HG03342 (cell line): ENCODE results near the gene SEMA3D.

Experiments
- ATAC-seq: cut with Tn5 transposase; IDR thresholded peaks from one replicate; pipeline ENCODE4 v1.9.1; 2021; ENCODE audit warnings: mild to moderate bottlenecking, moderate library complexity; ENCODE audit not compliant: unreplicated experiment

Gene SEMA3D

DNA sequence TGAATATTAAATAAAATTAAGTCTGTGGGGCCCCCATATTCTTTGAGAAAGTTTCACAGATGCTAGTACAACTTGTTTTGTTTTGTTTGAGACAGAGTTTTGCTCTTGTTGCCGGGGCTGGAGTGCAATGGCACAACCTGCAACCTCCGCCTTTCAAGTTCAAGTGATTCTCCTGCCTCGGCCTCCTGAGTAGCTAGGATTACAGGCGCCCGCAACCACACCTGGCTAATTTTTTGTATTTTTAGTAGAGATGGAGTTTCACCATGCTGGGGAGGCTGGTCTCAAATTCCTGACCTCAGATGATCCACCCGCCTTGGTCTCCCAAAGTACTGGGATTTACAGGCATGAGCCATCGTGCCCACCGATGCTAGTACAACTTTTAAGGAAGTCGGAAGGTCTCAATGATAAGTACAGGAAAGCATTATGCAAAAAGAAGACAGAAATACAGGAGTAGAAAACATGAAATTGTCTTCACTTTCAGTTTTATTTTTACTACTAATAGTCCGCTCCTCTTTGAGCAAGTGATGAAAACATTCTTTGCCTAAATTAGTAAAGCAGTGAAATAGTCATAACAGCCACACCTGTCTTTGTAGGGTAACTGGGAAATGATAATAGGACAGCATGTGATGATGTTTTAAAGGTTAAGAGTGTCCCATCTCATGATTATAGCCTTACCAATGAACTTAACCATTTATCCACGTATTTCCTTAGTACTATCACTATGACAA, 147.5 kb downstream of the SEMA3D start:
- ATAC-seq, result peak; percentile 93

DNA sequence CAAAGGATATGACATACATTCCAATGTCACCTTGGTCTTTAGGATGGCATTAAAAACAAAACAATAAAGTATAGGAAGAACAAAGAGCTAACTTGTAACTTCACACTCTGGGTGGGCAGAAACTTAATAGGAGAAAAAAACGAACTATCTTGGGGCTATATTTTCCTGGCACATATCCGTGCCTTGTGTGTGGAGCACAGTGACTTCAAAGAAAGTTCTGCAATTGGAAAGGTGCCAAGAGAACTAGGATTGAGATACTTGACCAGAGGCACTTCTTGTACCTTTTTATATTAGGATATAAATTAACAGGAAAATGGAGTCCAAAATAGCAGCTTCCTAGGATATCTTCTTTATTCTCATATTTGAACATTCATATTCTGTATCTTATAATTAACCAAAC, 148.4 kb downstream of the SEMA3D start:
- ATAC-seq, result no peak

DNA sequence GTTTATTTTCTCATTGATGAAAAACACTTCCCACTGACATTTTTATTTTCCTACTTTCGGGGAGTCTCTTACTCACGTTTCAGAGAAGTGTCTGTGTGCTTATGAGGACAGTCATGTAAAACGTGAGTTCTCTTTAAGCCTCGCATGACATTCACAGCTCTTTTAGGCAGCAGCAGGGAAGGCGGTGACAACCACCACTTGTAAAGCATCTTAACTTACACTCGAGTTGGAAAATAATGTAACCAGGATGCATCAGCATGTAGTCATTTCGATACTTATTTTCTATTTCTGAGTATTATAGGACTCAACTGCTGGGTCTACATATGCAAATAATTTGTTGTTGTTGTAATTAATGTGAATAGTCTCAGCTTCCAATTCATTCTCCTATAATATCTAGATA, 153.6 kb downstream of the SEMA3D start:
- no peak for ATAC-seq

DNA sequence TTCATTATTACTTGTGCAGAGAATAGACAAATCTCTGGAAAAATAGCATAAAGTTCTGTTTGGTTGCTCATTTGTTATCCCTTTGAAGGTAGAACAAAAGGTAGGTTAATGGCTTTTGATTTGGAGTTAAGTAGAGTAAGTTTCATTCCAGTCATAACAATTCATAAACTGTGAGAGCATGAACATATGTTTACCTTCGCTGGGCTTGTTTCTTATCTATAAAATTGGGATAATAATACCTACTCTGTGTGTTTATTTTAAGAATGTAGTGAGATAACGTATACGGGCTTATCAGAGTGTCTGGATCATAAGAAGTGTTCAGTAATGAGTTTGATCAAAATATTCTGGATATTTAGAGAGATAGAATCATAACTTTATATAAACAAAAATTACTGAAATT, 155.4 kb downstream of the SEMA3D start:
- no peak for ATAC-seq

DNA sequence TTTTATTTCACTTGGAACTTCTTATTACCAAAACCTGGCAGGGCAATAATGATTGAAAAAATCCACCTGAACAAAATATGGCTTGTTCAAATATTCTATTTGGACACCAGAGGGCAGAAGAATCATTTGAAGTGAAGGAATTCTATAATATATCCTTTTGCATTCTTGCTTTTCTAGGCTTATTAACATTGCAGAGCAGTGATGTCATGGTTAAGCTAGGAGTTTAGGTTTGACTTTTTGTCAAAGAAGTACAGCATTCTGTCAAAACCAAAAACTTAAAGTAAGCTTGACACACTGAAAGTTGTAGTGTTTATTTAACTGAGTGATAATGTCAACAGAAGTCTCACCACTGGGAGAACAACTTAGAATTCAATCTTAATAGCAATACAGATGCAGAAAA, 156.0 kb downstream of the SEMA3D start:
- peak; percentile 68 for ATAC-seq

DNA sequence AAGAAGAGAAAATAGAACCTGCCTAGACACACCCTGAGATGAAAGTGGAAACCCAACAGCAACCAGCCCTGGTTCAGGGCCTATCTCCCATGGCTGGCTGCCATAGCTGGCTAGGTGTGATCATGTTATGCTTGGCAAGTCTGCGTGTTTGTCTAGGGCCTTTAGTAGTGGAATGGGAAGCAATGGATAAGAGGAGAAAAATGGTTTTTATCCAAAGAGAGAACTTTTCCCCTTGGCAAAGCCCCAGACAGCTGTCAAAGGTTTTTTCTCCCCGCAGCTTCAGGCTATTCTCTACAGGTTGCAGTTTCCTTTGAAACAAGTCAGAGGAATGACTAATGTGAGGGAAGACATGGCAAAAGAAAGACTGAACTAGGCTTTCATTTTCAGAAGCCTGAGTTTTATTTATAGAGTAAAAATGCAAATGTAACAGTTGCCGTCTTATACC, 161.5 kb downstream of the SEMA3D start:
- peak; percentile 77 for ATAC-seq

DNA sequence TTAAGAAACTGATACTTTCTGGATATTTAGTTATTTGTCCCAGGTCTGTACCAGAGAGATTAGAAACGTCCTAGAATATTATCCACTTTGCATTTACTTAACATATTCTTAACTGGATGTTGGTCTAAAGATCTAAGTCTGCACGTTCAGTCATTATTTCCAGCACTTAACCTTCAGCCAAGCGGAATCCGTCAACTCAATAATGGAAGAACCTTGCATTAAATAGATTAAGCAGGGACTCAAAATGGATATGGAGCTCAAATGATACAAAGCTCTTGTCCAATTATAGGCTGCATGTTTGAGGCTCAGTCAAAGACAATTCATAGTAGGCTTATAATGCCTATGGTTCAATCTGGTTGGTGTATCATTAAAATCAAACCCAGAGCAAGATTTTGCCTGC, 162.9 kb downstream of the SEMA3D start:
- no peak for ATAC-seq

DNA sequence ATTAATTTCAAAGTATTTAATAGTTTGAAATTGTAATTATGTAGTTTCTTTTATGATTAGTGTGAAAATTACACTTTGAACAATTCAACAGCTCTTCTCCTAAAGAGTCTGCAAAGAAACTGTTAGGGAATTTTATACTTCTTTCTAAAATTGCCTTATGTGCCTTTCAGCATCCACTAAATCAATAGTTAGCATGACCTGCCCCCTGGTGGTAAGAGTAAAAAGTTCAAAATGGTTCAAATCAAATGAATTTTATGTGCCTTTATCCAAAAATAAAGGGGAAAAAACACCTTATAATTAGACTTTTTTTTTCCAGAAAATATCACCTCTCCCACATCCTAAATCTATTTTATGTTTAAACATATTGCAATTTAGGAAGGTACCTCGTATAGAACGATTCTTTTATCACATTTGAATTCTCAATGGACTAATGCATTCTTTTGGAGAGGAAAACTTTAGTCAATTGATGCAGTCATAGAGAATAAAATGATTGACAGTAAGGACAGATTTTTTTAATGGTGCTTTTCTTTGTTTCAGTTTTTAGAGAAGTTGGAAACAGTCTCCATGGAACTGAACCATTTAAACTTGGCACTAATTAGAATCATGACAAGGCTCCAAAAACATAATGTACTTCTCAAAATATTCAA, 163.7 kb downstream of the SEMA3D start:
- no peak for ATAC-seq

DNA sequence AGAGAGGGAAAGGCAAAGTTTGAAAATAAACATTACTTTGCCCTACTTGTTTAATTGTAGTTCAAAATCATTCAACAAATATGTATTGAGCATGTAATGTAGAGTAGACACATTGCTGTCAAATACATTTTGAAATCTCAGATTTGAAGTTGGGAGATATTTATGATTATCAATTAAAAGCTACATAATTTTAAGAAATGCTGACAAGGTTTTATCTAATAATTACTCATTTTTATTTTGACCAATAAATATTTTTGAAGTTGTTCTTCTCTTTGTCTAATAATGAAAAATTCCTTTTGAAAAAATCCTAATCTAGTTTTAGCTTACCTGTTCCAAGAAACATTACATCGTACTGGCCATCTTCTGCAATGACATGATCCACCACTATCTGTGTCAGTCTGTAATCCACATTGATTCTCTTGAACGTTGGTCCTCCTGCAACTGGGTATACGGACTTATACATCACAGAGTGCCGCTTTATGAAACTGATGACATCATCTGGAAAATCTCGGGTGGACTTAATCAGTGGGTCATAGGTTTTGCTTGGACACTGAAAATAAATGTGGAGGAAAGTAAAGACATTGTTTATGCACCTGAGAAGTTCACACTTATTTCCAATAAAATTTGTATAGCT, 164.7 kb downstream of the SEMA3D start:
- ATAC-seq, result no peak

DNA sequence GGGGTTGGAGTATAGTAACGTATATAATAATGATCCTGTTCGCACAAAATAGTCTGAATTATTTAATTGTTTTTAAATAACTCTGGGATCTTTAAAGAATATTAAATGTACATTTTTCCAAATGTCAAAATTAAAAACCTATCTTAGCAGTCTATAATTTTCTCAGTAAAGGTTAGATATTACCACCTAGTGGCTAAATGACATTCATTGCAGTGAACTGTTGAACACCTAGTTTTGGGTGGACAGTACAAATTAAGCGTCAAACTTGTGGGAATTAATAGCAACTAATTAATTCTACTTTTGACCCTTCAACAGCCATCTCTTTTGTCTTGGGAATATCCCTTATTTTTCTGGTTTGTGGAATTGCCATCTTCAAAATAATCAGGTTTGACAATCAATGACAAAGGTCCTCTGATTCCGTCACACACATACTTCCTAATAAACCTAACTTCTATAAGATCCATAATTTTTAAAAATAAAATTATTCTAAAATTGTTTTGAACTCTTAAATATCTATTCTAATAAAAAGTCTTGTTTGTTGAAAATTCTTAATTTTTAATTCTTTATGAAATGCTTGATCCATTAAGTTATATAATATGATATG, 165.7 kb downstream of the SEMA3D start:
- ATAC-seq, result no peak

DNA sequence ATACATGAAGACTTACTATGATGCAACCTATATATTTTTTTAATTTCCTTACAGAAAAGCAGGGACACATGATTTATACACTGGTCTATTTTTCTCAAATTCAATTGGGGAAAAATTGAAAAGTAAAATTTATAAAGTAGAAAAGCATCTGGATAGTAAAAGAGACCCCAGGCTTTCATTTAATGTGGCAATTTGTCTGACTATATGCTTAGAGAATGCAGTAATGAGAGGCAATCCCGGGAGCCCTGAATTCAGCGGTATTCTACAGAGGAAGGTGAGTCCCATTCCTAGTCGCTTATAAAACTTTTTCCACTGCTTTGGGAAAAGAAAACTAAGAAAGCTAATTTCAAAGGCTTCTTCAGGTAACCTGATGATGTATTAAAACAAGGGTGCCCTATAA, 167.1 kb downstream of the SEMA3D start:
- ATAC-seq, result no peak

DNA sequence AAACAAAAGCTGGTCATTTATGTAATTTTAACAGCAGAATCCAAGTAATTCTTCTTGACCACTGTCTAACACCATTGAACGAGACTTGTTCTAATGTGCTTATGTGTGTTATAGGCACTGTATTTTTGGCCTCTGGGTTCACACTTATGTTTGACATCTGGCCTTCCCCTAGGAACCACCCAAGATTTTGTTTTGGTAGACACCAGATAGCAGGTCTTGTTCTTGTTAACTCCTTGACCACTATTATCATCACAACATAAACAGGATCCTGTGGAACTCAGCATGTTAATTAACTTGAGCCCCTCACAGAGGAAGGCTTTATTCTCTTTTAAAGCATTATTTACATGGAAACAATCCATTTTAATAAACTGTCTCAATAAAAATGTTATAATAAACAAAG, 167.7 kb downstream of the SEMA3D start:
- ATAC-seq, result no peak

DNA sequence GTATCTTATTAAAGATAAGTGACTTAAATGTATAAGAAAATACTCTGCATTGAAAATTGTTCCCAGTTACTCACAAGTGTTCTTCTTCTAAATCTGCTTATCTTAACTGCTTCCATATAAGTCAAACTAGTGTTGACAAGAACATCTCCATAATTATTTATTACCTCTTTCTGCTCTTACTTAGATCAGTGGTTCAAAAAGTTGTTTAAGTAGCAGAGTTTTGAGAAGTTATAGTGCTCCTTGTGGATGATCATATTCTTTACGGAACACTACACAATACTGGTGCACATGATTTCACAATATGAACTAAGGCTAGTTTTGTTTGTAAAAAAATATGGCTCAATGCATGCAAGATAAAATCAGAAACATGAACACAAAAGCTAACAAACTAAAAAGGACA, 168.4 kb downstream of the SEMA3D start:
- ATAC-seq, result no peak

DNA sequence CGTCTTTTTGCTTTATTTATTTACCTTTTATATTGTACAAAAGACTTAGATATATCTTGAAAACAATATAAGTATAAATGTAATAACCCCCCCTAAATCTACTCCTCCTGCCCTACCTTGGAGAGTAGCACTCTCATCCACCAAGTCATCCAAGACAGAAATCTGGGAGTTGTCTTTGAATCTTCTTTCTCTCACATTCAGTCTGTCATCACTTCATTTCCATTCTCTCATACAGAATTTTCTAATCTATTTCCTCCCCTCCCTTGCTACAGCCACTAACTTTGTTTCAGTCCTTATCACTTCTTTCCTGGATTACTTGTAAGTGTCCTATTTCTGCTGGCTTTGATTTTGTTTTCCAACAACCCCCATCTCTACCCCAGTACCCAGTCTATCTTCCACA, 170.6 kb downstream of the SEMA3D start:
- ATAC-seq, result no peak

DNA sequence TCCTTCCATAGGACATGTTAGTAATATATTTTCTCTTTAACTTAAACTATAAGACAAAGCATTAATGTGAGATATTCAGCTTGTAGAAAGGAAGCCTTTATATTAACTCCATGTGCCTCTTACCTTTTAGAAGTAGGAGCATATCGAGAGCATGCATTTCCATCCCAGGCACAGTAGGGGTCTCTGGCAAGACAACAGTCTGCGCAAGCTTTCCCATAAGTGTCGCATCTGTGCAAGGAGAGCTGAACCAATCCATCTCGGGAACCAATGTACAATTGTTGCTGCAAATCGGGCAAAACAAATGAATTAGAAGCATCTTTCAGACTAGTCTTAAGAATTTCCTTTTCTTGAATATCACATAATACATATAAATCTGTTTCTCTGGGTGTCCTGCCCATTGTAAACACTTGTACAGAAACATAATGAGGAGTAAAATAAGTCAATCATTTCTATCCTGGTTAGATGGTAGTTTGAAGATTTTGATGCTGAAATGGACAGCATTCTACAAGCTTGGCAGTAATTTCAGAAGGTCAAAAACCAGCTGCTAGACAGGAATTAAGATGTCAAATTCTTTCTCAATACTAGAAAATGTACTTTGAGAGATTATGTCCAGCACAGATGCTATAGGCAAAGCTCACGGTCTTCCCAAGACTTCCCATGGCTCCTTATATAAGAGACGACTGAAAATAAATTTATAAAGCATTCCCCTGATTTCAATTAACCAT, 171.8 kb downstream of the SEMA3D start:
- no peak for ATAC-seq

DNA sequence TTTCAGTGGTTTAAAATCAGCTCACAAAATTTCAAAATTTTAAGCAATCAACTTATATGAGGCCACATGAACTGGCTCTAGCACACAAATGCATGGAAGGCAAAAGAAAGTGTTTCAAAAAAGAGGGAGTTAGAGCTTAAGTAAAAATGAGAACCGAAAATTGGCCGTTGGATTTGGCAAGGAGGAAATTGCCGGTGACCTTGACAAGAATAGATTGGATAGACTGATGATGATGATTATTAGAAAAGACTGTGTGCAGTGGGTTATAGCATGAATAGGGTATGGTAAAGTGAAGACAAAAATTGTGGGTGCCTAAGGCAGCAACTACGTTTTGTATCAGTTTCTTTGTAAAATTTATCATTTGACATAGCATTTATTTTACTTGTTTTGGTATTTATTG, 175.7 kb downstream of the SEMA3D start:
- ATAC-seq, result no peak

DNA sequence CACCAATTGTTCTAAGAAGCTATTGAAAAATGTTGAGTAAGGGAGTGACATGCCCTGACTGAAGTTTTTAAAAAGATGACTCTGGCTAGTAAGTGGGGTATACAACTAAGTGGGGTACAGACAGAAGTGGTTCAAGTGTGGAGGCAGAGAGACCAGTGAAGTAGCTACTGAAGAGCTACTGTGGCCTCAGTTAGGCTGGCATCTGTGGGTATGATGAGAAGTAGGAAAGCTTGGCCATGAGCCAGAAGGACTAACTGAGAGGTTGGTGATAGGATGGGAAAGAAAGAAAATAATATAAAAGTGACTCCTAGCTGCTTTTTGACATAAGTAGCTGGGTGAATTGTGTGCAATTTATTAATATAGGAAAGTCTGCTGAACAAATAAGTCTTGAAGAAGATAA, 176.6 kb downstream of the SEMA3D start:
- ATAC-seq, result no peak

DNA sequence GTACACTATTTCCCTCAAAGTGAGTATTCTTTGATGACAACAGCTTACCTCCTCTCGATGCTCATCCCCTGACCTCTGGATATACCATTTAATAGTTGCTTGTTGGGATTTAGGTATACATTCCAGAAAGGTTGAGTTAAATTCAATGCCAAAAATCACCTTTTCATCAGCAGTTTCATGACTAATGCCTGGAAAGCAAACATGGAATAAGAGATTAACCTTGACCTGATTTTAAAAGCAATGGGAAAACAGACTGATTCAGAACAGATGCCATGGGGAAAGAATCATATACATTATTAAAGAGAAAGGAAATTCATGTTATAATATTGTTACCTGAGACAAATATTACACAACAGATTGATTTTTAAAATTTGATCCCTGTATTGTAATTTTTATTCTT, 180.1 kb downstream of the SEMA3D start:
- no peak for ATAC-seq

DNA sequence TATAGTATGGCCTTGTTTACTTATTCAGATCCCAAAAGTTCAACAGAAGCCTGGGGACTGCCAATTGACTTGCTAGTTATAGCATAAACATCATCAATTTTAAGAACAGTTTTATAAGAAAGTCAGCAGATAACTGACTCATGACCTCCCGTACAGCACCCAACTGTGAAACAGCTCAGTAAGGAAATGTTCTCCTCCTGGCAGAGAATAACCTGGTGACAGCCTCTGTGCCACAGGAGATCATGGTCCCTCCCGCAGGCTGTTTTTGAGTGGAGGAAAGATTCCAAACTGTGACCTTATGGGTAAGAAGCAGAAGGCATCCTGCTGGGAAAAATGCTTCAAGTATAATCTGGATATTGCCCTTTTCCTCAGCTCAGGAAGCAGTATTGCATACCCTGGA, 182.5 kb downstream of the SEMA3D start:
- no peak for ATAC-seq

DNA sequence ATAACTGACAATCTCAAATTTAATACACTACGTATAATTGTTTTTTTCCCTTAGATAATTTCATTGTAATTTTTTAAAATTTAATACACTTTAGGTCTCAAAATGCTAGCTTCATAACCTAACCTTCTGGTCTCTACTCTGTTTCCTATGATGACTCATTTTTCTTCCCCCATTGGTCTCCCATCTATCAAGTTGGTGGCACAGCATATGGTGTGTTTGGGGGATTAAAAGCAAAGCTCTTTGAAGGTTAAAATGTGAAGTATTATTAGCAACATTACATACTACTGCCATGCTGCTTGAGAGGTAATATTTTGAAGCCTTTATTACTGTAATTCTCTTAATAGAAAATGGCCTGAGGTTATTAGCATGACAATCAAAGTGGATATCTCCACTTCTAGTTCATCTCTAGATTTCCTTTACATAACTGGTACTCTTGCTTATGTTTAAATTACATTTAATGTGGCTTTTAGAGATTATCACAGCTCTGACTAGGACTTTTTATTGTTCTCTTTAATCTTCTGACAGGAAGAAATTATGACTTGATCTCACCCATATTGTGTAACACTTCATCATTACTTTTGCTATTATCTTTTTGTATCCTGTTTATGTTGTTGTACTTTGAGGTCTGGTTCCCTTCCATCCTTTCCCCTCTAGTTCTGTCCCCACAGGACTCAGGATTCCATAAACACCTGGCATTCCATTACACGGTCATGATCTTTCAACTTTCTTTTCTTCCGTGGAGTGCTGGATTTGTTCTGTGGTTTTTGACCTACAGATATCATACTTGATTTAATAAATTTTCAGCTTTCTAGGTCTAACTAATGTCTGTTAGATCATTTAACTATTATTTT, 185.1 kb downstream of the SEMA3D start:
- ATAC-seq, result no peak
